Tibial artery (tissue), 4 donors: Measurements from ENCODE around the gene EXTL1.
A peak's percentile ranks its signal among the peaks of the same experiment; 100 is the strongest.

Experiments
- DNase-seq, 2 donors: peaks; one replicate each; pipeline ENCODE4 v3.0.0-alpha.2; 2019
- H3K27ac ChIP-seq, 2 donors: fragments of 200-600 bp; sonication (generic) in 1 of 2; 1 replicate in 1 of 2; 2 replicates in 1 of 2; pipeline ENCODE4 v1.5.1; 2018 to 2019; ENCODE audit warnings: mild to moderate bottlenecking in 1 of 2
- H3K27me3 ChIP-seq, 2 donors: fragments of 200-600 bp; sonication (generic) in 1 of 2; one replicate each; pipeline versions ENCODE4 v1.5.1 to v1.6.0; 2016 to 2019
- H3K36me3 ChIP-seq, 3 donors: fragments of 200-600 bp; sonication (generic) in 2 of 3; one replicate each; pipeline ENCODE4 v1.5.1; 2016 to 2019; ENCODE audit warnings: mild to moderate bottlenecking in 2 of 3
- H3K4me1 ChIP-seq, 4 donors: fragments of 200-600 bp; sonication (generic) in 2 of 4; 1 replicate in 3 of 4; 2 replicates in 1 of 4; pipeline ENCODE4 v1.5.1; 2016 to 2019
- H3K4me3 ChIP-seq, 2 donors: fragments of 200-600 bp; sonication (generic) in 1 of 2; 1 replicate in 1 of 2; 2 replicates in 1 of 2; pipeline ENCODE4 v1.5.1; 2018 to 2019; ENCODE audit warnings: mild to moderate bottlenecking in 2 of 2
- H3K9me3 ChIP-seq, 3 donors: fragments of 200-600 bp; sonication (generic) in 1 of 3; one replicate each; pipeline ENCODE4 v1.5.1; 2016 to 2019
- CTCF ChIP-seq, 2 experiments: fragments of 200-600 bp in 1 of 2; fragments of 450-650 bp in 1 of 2; IDR thresholded peaks; one replicate each; pipeline ENCODE4 v1.5.1; 2017 to 2019; ENCODE audit warnings: antibody characterized with exemption in 2 of 2, mild to moderate bottlenecking in 1 of 2, moderate library complexity in 1 of 2
- intact Hi-C: fragments of 100-400 bp; cut with DNase I; formaldehyde crosslinking; loops from one replicate; pipeline ENCODE4 v1.15.0; 2023; ENCODE audit warnings: low total_unique reads

EXTL1 gene

GRCh38 chr1:26021647-26022403 lies at the start of gene EXTL1:
TSS of gene EXTL1 (plus strand) at chr1:26021775. CDS start at chr1:26022647, 872 bp downstream.
- no peaks in the 10 kb centered on the region for H3K36me3 ChIP-seq
- peak within 1 kb of the TSS in 1 of 2 donors; percentile 24 for H3K4me3 ChIP-seq
- DNase-seq: no peak
- H3K27ac ChIP-seq: no peak within 1 kb of the TSS
- no peak for TF ChIP-seq CTCF (IDR thresholded peaks at IDR 0.05)
- no peaks in the 10 kb centered on the region for H3K27me3 ChIP-seq
- H3K4me1 ChIP-seq: peaks cover 0 to 39% (median 14%) of the 10 kb centered on the region in 4 donors
- H3K9me3 ChIP-seq: no peaks in the 10 kb centered on the region
- intact Hi-C loops: no loop called here

DNA sequence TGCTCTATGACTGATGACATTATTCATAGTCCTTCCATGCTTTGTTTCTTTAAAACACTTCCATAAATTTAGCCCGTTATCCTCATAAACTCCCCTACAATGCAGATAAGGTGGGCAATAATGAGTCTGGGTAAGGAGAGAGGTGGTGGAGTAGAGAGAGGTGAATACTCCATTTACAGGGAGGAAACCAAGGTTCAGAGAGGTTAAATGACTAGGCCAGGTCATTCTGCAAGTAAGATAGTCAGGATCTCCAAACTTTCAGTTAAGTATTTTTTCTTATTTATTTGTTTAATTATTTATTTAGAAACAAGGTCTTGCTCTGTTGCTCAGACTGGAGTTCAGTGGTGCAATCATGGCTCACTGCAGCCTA lies 49.8 kb upstream of the EXTL1 start:
- Histone ChIP-seq H3K27ac (no peak overlapping the region), H3K4me3 (no peak overlapping the region), H3K4me1 (no peaks in the 10 kb centered on the region), H3K36me3 (peaks cover 36 to 97% (median 62%) of the 10 kb centered on the region in 3 donors), H3K9me3 (no peaks in the 10 kb centered on the region), H3K27me3 (no peaks in the 10 kb centered on the region)
- DNase-seq: no peak
- no peak for TF ChIP-seq CTCF (IDR thresholded peaks at IDR 0.05)
- intact Hi-C loops: no loop called here

- Histone ChIP-seq H3K4me1 (no peaks in the 10 kb centered on the region), H3K9me3 (no peaks in the 10 kb centered on the region), H3K27me3 (no peaks in the 10 kb centered on the region), H3K27ac (no peak overlapping the region), H3K36me3 (peaks cover 46 to 89% (median 56%) of the 10 kb centered on the region in 3 donors), H3K4me3 (no peak overlapping the region)
- intact Hi-C loops: no loop called here
- DNase-seq: no peak
- TF ChIP-seq CTCF (IDR thresholded peaks at IDR 0.05): no peak
These were observed 47.8 kb upstream of the EXTL1 start for GRCh38 chr1:25973610-25974321.

DNA sequence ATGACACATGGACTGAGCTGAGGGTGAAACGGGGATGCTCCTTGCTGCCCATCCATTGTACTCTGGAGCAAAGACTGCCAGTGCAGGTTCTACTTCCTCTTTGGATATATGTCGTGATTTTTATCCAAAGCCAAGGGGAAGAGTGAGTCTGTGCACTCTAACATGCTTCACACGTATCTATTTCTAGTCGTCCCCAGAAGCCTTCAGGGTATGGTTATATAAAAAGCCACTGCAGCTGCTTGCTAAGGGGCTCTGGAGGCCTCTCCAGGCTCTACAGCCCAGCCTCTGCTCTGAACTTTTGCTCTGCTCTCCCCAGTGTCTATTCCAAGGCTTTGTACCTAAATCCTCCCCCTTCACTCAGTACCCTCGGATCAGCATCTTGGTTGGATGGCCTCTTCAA lies 43.8 kb upstream of the EXTL1 start:
- Histone ChIP-seq H3K4me3 (no peak overlapping the region), H3K27ac (no peak overlapping the region), H3K27me3 (no peaks in the 10 kb centered on the region), H3K36me3 (peaks cover 58 to 84% (median 62%) of the 10 kb centered on the region in 3 donors), H3K9me3 (no peaks in the 10 kb centered on the region), H3K4me1 (no peaks in the 10 kb centered on the region)
- intact Hi-C loops: no loop called here
- no peak for TF ChIP-seq CTCF (IDR thresholded peaks at IDR 0.05)
- DNase-seq: no peak

- no peaks in the 10 kb centered on the region for H3K4me1 ChIP-seq
- intact Hi-C loops: no loop called here
- no peak for DNase-seq
- no peaks in the 10 kb centered on the region for H3K27me3 ChIP-seq
- no peak for TF ChIP-seq CTCF (IDR thresholded peaks at IDR 0.05)
- H3K27ac ChIP-seq: no peak overlapping the region
- no peaks in the 10 kb centered on the region for H3K9me3 ChIP-seq
- peaks cover 61 to 84% (median 62%) of the 10 kb centered on the region in 3 donors for H3K36me3 ChIP-seq
- H3K4me3 ChIP-seq: no peak overlapping the region
These were observed 43.2 kb upstream of the EXTL1 start for GRCh38 chr1:25978403-25978802.
